ENCODE measurements around the gene LRRC15. TPM values are rescaled to one million over a fixed set of nuclear protein-coding genes. Genes with fewer than 3 reads are reported as not detected.

Gene LRRC15
- total and polyA plus RNA-seq, 2 donors (not counting 3 experiments of a cell fraction or from before 2014, with no cell fraction given): not detected

DNA sequence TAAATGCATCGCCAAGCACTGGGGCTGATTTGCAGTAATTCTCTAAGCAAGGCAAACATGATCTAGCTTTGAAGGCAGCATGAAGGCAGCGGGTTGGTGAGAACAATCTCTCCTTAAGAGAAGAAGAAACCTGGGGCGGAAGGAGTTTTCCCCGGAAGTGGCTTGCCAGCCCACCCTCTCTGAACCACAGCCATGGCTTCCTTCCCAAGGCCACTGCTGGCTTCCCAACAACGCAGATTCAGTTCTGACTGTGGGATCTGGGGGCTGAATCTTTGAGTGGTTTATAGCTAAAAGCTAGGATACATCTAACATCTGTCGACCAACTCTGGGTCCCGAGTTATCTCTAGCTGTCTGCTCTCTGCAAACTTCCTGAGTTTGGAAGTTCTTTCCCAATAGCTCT is 14.2 kb downstream of the LRRC15 start:
- BruUV-seq (replicated peaks): no TSS peak
- CTCF ChIA-PET: interaction anchor here (1.2 to 4.4 kb wide), 4 partner anchors 9 to 22 kb away, joined by 3 to 32 read pairs (median 6); no protein-coding TSS in a partner anchor
- Histone ChIP-seq H3K79me2 (ENCODE audit: control insufficient read depth, insufficient read depth, low read length) (no peaks in the 10 kb centered on the region), H3K27ac (ENCODE audit: insufficient read depth, low read depth, low read length) (no peak overlapping the region), H4K20me1 (replicated peaks; ENCODE audit: control insufficient read depth, extremely low read depth, insufficient read depth, low read length) (no peaks in the 10 kb centered on the region), H3K9ac (replicated peaks; ENCODE audit: extremely low read depth, insufficient read depth, low read length) (no peak overlapping the region), H3K4me3 (replicated peaks in 1 of 3; ENCODE audit: insufficient read depth in 1 of 3, low read depth in 1 of 3, low read length in 3 of 3) (no peak overlapping the region), H3K4me1 (ENCODE audit: control insufficient read depth, extremely low read depth, insufficient read depth, low read length) (no peaks in the 10 kb centered on the region), H2AFZ (ENCODE audit: low read depth, low read length) (no peak overlapping the region), H3K9me1 (replicated peaks; ENCODE audit: control insufficient read depth, extremely low read depth, insufficient read depth, low read length) (no peaks in the 10 kb centered on the region), H3K36me3 (ENCODE audit: control insufficient read depth in 2 of 2, extremely low read depth in 1 of 2, insufficient read depth in 2 of 2, low read length in 2 of 2) (no peaks in the 10 kb centered on the region), H3K27me3 (ENCODE audit: control insufficient read depth in 2 of 2, insufficient read depth in 2 of 2, low read length in 2 of 2) (peaks cover 0 to 8% of the 10 kb centered on the region in 2 experiments), H3K4me2 (ENCODE audit: insufficient read depth, low read length) (no peak overlapping the region), H3K9me3 (replicated peaks; ENCODE audit: control insufficient read depth, insufficient read depth, low read length) (no peaks in the 10 kb centered on the region)
- DNase-seq (ENCODE audit: low read depth, low spot score) (no peak), FAIRE-seq (no peak)
- dilution Hi-C loops (cut with MboI; ENCODE audit: extremely low pct_ligation_motif_present, low sequenced_read_pairs) (no loop called here), intact Hi-C loops (cut with micrococcal nuclease) (no loop called here)
- POLR2A ChIA-PET: no interaction called here
- no peak for TF ChIP-seq FOS (IDR thresholded peaks at IDR 0.05; ENCODE audit: borderline replicate concordance, insufficient read depth, low read length)
- no peak for TF ChIP-seq MYC (IDR thresholded peaks at IDR 0.05; ENCODE audit: low read depth, low read length)
- TF ChIP-seq JUN (IDR thresholded peaks at IDR 0.05; ENCODE audit: borderline replicate concordance, insufficient read depth, insufficient read length, low read depth): no peak
- TF ChIP-seq, protein P1, sequence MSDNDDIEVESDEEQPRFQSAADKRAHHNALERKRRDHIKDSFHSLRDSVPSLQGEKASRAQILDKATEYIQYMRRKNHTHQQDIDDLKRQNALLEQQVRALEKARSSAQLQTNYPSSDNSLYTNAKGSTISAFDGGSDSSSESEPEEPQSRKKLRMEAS (IDR thresholded peaks at IDR 0.05; ENCODE audit: insufficient read depth, insufficient read length): no peak
- no peak for TF ChIP-seq EZH2 (IDR thresholded peaks at IDR 0.05; ENCODE audit: borderline replicate concordance, low read depth, low read length, severe bottlenecking)
- TF ChIP-seq, protein P2, sequence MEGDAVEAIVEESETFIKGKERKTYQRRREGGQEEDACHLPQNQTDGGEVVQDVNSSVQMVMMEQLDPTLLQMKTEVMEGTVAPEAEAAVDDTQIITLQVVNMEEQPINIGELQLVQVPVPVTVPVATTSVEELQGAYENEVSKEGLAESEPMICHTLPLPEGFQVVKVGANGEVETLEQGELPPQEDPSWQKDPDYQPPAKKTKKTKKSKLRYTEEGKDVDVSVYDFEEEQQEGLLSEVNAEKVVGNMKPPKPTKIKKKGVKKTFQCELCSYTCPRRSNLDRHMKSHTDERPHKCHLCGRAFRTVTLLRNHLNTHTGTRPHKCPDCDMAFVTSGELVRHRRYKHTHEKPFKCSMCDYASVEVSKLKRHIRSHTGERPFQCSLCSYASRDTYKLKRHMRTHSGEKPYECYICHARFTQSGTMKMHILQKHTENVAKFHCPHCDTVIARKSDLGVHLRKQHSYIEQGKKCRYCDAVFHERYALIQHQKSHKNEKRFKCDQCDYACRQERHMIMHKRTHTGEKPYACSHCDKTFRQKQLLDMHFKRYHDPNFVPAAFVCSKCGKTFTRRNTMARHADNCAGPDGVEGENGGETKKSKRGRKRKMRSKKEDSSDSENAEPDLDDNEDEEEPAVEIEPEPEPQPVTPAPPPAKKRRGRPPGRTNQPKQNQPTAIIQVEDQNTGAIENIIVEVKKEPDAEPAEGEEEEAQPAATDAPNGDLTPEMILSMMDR (IDR thresholded peaks at IDR 0.05; ENCODE audit: extremely low read depth in 1 of 2, insufficient read depth in 1 of 2, low read depth in 1 of 2, low read length in 2 of 2): no peak
- no peak for TF ChIP-seq POLR2A (IDR thresholded peaks at IDR 0.05; ENCODE audit: low read depth, low read length)
- no peak for TF ChIP-seq GATA2 (IDR thresholded peaks at IDR 0.05; ENCODE audit: insufficient read depth, insufficient read length, low read depth, low read length)
- no peak for TF ChIP-seq POLR2AphosphoS5 (IDR thresholded peaks at IDR 0.05; ENCODE audit: insufficient read depth, low read depth, low read length)
